H1 (cell line): Measurements from ENCODE around the gene SLC48A1. TPM values are rescaled to one million over a fixed set of nuclear protein-coding genes. Genes with fewer than 3 reads are reported as not detected.

Experiments
- ASH2L ChIP-seq: fragments of 200-600, 300-600 bp; sonication (generic); IDR thresholded peaks from one replicate; pipeline ENCODE4 v1.7.1; 2017; ENCODE audit warnings: low read length
- BCL11A ChIP-seq, 2 experiments: IDR thresholded peaks; one replicate each; pipeline ENCODE4 v1.6.1; 2011; ENCODE audit warnings: low read depth in 2 of 2, low read length in 2 of 2, mild to moderate bottlenecking in 2 of 2
- BRCA1 ChIP-seq: IDR thresholded peaks from 2 replicates; pipeline ENCODE4 v1.6.1; 2012; ENCODE audit warnings: low read depth, low read length, improper control_type of control experiment
- CHD7 ChIP-seq: fragments of 300-600 bp; sonication (generic); IDR thresholded peaks from 2 replicates; pipeline ENCODE4 v1.7.1; 2012; ENCODE audit warnings: low read length, moderate library complexity, mild to moderate bottlenecking, inconsistent platforms; ENCODE audit not compliant: insufficient replicate concordance
- CTBP2 ChIP-seq: IDR thresholded peaks from 2 replicates; pipeline ENCODE4 v1.7.0; 2011; ENCODE audit warnings: borderline replicate concordance, mild to moderate bottlenecking, moderate library complexity, mixed read lengths, low read length; ENCODE audit not compliant: insufficient read depth, insufficient read length
- RNF2 ChIP-seq: fragments of 200-900, 300-1000 bp; sonication (generic); IDR thresholded peaks from 2 replicates; pipeline ENCODE4 v1.7.1; 2016; ENCODE audit warnings: borderline replicate concordance, low read depth, mild to moderate bottlenecking, antibody characterized with exemption, low read length; ENCODE audit not compliant: poor library complexity, severe bottlenecking; ENCODE audit errors: missing control alignments
- SP2 ChIP-seq: IDR thresholded peaks from 2 replicates; pipeline ENCODE4 v1.6.1; 2012; ENCODE audit warnings: mild to moderate bottlenecking, low read length, inconsistent platforms
- SP4 ChIP-seq: IDR thresholded peaks from 2 replicates; pipeline ENCODE4 v1.6.1; 2012; ENCODE audit warnings: low read length, inconsistent platforms
- YY1 ChIP-seq: IDR thresholded peaks from 2 replicates; pipeline ENCODE4 v1.6.1; 2011; ENCODE audit warnings: low read depth, mild to moderate bottlenecking, low read length
- polyA plus RNA-seq, 7 experiments: library from polyadenylated mRNA; depleted of rRNA in 3 of 7; stranded (reverse) in 5 of 7; unstranded in 2 of 7; fragments of >200 nt in 5 of 7; fragments of 200-250 nt in 2 of 7; gene quantifications; 1 replicate in 5 of 7; 2 replicates in 1 of 7; 4 replicates in 1 of 7; pipeline versions ENCODE4 v1.2.1 to v1.2.3, GENCODE V29; 2011 to 2013; ENCODE audit warnings: missing spikeins in 2 of 7, mixed read lengths in 2 of 7
- total RNA-seq: library from RNA; stranded (reverse); fragmentation: NEBNext Ultra II Directional; extraction: Animal tissue kit (Norgen Biotek cat#: 25700); gene quantifications from 2 replicates; pipeline ENCODE4 v1.2.1, GENCODE V29; 2021

SLC48A1 gene
- total and polyA plus RNA-seq, 2 of the 8 experiments (the other 6 are each of a cell fraction or from before 2014, with no cell fraction given): 9.5 to 14.1 TPM

- TF ChIP-seq ASH2L: peak; percentile 80
- TF ChIP-seq RNF2: no peak
- TF ChIP-seq CHD7: no peak
- TF ChIP-seq SP4: no peak
- TF ChIP-seq SP2: no peak
- no peak for TF ChIP-seq CTBP2
- no peak for TF ChIP-seq BCL11A (IDR thresholded peaks at IDR 0.05; ENCODE audit: low read depth in 2 of 2, low read length in 2 of 2)
- TF ChIP-seq BRCA1: no peak
- no peak for TF ChIP-seq YY1
These were observed 47.0 kb downstream of the SLC48A1 start, which contains the start of gene HDAC7 (continued) for GRCh38 chr12:47819896-47820630.
